Measurements from ENCODE around the gene NOMO2.
"Not testable (repeated sequence)": the region's sequence is repeated elsewhere in the genome, so short reads cannot be mapped to it uniquely, and the experiment has no call there.

The NOMO2 gene

DNA sequence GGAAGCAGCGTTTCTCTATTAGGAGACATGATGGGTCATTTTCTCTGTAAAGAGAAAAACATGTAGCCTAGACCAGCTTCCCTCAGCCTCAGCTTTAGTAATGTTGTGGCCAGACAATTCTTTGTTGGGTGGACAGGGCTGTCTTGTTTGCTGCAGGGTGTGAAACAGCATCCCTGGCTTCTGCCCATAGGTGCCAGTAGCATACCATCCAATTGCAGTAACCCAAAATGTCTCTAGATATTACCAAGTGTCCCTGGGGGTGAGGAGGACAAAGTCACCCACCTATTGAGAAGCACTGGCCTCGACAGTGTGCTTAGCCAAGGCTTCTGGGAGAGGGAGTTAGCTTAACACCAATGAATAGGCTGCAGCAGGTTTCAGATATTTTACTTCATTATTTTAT is 14.0 kb upstream of the NOMO2 start:
- DNase-seq = not testable (repeated sequence)

- not testable (repeated sequence) for DNase-seq
These were observed 13.5 kb upstream of the NOMO2 start for GRCh38 chr16:18575298-18575917.

GRCh38 chr16:18573887-18574286 is 12.0 kb upstream of the NOMO2 start:
- DNase-seq = not testable (repeated sequence)

DNA sequence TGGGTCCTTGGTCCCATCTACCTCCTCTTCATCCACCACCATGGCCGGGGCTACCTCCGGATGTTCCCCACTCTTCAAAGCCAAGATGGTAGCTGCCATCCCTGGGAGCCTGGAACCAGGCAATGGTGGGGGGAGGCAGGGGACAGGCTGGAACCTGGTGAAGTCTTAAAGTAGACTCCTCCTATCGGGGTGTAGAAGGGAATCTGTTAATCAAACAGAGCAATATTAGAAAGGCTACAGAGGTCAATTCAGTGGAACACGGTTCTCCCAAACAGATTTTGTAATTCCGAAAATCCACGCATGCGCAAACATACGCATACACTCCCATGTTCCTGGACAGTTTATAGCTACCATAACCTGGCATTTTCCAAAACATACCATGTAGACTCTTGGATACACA is 11.1 kb upstream of the NOMO2 start:
- not testable (repeated sequence) for DNase-seq

DNA sequence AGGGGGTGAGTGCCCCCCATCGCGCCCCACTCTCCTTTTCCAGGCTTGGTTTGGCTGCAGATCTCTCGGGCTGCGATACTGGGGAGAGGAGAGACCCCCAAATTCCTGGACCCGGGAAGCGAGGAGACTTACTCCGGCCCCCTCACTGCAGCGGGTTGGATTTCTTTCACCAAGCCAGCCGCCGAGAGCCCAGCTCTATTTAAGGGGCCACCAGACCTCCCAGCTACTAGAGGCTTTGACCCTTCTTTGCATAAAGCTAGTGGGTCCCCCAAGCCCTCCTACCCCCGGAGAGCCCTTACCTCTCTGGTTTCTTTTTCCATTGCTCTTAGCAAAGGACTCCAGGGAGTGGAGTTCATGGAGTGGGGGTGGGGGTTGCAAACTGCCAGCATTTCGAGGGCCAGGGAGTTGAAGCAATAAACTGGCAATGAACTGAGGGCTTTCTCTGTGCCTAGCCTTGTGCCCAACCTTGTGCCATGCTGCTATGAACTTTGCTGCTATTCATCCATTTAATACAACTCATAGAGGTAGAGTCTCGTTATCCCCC is 9.5 kb upstream of the NOMO2 start:
- DNase-seq = not testable (repeated sequence)

- not testable (repeated sequence) for DNase-seq
These were observed 8.8 kb upstream of the NOMO2 start for GRCh38 chr16:18570529-18571306.

GRCh38 chr16:18560416-18561220 is 1.3 kb downstream of the NOMO2 start:
- DNase-seq = not testable (repeated sequence)

DNA sequence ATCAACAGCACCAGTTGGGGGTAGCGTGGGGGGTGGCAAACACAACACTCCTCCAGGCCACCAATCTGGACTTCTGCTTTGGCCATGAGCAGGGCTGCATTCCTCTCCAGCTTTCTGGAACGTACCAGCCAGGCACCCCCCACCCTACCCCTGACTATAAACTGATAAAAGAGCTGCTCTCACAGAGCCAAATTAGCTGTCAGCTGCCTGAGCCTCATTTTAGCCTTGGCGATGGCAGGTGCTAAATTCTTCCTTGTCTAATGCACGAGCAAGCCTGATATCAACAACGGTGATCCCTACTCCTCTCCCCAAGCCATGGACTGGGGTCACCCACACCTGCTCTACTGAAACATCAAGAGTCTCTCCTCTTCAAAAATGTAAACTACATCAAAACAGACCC is 8.2 kb downstream of the NOMO2 start:
- DNase-seq = not testable (repeated sequence)

GRCh38 chr16:18547382-18547781 is 14.5 kb downstream of the NOMO2 start:
- DNase-seq = not testable (repeated sequence)

GRCh38 chr16:18546853-18547252 is 15.0 kb downstream of the NOMO2 start:
- not testable (repeated sequence) for DNase-seq

DNA sequence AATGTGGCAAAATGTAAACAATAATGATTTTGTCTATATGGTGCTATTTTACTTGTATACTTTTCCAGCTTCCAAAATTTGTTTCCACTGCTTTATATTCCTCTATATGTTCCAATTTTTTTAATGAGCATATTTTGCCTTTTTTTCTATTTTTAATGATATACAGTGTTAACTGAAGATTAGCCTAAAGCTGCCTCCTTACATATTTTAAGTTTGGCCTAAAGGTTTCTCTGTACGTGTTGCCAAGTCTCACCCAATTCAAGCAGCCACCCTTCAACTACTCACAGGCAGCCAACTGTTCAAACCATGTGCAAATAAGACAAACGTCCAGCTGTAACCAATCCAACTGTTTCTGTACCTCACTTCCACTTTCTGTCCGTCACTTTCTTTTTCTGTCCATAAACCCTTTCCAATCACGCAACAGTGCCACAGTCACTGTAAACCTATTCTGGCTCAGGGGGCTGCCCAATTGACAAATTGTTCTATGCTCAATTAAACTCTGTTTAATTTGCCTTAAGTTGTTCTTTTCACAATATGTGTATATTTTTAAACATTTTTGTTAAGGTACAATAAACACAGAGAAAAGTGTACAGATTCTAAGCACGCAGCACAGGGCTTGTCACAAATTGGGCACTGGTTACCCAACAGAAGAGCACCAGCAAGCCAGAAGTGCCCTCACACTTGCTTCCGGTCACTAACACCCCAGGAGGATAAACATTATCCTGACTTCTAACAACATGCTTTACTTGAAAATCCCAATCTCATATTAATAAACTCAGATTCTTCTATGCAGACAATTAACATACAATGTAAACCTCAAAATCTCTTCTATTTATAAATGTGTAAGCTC is 17.4 kb downstream of the NOMO2 start:
- not testable (repeated sequence) for DNase-seq

- not testable (repeated sequence) for DNase-seq
These were observed 20.0 kb downstream of the NOMO2 start for GRCh38 chr16:18541912-18542311.

DNA sequence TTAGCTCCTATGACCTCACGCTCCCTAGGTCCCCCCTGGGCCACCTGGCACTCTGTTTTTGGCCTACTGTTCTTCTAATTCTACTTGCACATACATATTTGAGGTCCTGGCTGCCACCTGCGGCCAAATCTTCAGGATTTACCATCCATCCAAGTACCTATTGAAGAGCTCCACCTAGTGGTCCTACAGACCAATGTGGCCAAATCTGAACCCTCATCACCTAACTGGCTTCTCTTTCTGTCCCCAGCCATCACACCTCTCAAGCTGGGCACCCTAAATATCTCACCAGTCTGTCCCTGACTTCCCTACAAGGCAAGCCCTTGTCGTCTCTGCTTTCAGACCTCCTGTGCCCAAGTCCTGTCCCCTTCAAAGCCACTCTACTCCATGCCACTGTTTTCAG is 24.9 kb downstream of the NOMO2 start:
- not testable (repeated sequence) for DNase-seq

DNA sequence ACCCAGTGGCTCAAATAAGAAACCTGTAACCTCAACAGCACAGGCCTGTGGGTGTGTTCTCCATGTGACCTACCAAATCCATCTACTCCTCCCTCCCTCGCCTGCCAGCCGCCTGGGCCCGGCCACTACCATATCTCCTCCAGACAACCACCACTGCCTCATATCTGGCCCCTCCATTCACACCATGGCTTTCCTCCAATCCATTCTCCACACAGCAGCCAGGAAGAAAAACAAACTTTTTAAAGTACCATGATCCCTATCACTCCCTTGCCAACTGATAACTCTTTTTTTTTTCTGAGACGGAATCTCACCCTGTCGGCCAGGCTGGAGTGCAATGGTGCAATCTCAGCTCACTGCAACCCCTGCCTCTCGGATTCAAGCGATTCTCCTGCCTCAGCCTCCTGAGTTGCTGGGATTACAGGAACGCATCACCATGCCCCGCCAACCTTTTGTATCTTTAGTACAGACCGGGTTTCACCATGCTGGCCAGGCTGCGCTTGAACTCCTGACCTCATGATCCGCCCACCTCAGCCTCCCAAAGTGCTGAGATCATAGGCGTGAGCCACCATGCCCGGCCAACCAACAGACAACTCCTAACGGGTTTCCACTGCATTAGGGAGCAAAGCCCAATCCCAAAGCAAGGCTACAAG is 26.3 kb downstream of the NOMO2 start:
- DNase-seq = not testable (repeated sequence)

DNA sequence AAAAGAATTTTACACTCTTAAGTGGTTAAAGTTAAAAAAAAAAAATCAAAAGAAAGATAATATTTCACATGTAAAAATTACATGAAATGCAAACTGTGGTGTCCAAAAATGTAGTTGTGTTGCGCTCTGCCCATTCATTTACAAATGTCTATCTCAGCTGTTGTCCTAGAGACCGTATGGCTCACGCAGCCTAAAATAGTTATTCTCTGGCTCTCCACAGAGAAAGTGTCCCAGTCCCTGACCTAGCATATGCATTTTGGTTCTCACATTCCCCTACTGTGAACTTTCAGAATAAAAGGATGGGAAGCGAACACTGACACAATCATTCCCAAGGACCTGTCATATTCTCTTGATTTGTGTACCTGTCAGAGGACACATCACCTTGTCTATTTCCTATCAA is 27.6 kb downstream of the NOMO2 start:
- not testable (repeated sequence) for DNase-seq

- DNase-seq = not testable (repeated sequence)
These were observed 30.6 kb downstream of the NOMO2 start for GRCh38 chr16:18531323-18531722.

DNA sequence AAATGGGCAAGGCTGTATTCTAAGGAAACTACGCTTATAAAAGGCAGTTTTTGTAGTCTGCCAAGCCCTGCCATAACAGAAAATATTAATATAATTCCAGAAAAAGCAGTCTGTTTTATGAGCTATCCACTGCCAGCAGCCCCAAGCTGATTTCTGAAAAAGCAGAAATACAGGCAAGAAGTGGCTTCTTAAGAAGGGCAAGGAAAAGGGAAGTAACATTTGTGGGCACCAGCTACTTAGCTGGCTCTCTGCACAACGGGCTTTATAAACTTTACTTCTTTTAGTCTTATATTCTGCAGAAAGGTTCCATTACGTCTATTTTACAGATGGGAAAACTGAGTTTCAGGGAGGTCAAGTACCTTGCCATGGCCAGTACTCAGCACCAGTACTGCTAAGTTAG is 31.6 kb downstream of the NOMO2 start:
- DNase-seq = not testable (repeated sequence)

DNA sequence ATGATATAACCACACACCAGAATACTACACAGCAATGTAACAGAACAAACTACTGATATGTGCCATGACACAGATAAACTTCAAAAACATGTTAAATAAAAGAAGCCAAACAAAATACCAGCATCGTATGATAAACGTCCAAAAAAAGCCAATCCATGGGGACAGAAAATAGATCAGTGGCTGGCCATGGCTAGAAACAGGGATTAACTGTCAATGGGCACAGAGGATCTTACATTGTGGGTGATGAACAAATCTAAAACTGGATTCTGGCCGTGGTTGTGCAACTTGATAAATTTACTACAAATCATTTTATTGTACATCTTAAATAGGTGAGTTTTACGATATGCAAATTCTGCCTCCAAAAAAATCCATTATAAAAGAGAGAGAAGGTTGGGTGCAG is 35.4 kb downstream of the NOMO2 start:
- DNase-seq = not testable (repeated sequence)

DNA sequence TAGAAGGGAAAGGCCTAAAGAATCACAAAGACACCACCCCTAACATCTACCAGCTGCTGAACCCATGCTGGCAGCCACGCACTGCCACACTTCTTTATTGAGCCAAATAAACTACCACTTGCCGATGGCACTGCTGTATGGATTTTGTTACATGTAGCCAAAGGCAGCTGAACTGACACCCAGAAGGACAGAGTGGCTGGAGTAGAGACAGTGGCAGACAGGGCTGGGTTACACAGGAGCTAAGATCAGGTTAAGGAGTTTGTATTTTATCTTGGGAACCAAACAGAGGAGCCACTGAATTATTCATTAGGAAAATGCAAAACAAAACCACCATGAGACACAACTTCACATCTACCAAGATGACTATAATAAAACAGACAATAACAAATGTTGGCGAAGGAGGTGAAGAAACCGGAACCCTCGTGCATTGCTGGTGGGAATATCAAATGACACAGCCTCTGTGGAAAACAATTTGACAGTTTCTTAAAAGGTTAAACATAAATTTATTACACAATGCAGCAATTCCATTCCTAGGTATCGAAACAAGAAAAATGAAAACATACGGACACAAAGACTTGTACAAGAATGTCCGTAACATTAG is 35.9 kb downstream of the NOMO2 start:
- DNase-seq = not testable (repeated sequence)

GRCh38 chr16:18522637-18523036 is 39.3 kb downstream of the NOMO2 start:
- not testable (repeated sequence) for DNase-seq

All from NCI-H1694 treated with DMSO at 0.1 percent for 48 hours (cell line).